T1000 (cell line): ENCODE data around the gene MYG1.
A peak's percentile ranks its signal among the peaks of the same experiment; 100 is the strongest.
"Not testable (repeated sequence)": the region's sequence is repeated elsewhere in the genome, so short reads cannot be mapped to it uniquely, and the experiment has no call there.

Experiments
- DNase-seq: peaks from one replicate; lab custom pipeline; 2025; ENCODE audit warnings: mixed read lengths; lab: John Stamatoyannopoulos, UW

Gene MYG1

GRCh38 chr12:53286448-53286847 lies 13.0 kb upstream of the MYG1 start:
- no peak for DNase-seq

GRCh38 chr12:53287741-53288216 lies 11.7 kb upstream of the MYG1 start:
- peak; percentile 20 for DNase-seq

DNA sequence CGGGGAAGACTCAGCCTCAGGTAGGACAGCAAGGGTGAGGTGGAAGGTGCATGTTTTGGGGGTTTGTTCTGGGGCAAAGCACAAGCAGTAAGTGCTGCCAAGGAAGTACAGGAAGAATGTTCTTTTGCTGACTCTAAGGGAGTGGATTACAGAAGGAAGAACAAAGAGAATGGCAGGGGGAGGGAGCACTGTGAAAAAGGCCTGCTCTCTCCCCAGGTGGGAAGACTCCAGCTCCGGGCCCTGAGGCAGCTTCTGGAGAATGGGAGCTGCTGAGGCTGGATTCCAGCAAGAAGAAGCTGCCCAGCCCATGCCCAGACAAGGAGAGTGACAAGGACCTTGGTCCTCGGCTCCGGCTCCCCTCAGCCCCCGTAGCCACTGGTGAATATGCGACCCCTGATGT lies 11.2 kb upstream of the MYG1 start:
- no peak for DNase-seq

GRCh38 chr12:53289891-53290290 lies 9.6 kb upstream of the MYG1 start:
- DNase-seq: no peak

GRCh38 chr12:53290661-53291060 lies 8.8 kb upstream of the MYG1 start:
- no peak for DNase-seq

GRCh38 chr12:53292426-53292825 lies 7.1 kb upstream of the MYG1 start:
- no peak for DNase-seq

DNA sequence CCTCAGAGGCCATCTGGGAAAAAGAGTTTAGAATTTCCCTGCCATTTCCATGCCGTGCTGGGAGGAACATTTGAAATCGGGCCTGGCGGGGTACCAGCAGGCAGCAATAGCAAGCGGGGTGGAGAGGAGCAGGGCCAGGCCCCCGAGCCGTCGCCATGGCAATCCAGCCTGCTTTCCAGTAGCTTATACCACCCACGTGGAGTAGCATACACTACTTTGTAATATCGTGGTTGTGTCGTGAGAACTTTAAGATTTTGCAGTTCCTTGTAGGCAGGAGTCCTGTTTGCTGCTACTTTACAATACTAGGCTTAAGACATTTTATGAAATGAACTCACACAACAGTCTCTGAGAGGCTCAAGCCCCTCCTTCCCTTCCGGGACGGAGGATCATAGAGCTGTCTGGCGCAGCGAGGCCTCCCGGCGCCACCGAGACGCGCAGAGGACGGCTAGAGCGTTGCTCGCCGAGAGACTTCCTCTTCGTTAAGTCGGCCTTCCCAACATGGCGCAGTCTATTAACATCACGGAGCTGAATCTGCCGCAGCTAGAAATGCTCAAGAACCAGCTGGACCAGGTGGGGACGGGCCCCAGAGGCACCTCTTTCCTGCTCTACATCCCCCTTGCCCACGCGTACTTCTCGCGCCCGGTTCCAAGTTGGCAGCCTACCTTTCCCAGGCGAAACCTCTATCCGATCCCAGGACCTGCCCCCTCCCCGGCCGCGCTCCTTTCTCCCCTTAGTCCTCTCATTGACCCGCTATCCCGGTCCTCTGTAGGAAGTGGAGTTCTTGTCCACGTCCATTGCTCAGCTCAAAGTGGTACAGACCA lies 4.2 kb upstream of the MYG1 start, which contains the start of gene PFDN5:
Gene PFDN5 (plus strand): TSS at position 473 of the 821 bp plus-strand sequence. CDS start 26 bp downstream, at position 499.
- peak; percentile 83 for DNase-seq

- DNase-seq: no peak
Observed at GRCh38 chr12:53295891-53296219, 3.6 kb upstream of the MYG1 start.

DNA sequence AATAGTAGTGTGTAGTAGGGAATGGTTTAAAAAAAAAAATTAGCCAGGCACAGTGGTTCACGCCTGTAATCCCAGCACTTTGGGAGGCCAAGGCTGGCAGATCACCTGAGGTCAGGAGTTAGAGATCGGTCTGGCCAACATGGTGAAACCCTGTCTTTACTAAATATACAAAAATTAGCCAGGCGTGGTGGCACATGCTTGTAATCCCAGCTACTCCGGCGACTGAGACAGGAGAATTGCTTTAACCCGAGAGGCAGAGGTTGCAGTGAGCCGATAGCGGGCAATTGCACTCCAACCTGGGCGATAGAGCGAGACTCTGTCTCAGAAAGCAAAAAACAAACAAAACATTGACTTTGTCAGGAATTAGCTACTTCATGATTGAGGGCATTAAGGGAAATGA lies 2.4 kb upstream of the MYG1 start:
- not testable (repeated sequence) for DNase-seq

DNA sequence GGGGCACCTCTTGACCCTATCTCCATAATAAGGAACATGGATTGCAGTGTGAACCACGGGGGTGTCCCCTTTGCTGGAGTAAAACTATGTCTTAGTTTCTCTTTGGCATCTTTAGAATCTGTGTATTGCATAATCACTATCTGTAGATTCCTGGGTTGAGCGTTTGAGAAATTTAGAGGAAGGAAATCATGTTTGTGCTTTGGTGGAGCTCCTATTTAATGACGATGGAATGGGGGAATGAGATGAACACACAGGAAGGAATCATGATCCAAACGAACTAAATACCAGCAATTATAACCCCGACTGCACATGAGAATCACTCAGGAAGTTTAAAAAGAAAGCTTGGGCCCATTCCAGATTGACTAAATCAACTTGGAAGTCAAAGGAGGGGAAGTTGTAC lies 1.3 kb upstream of the MYG1 start:
- DNase-seq: no peak

- DNase-seq: peak; percentile 61
Observed at GRCh38 chr12:53299101-53299453, 418 bp upstream of the MYG1 start.

DNA sequence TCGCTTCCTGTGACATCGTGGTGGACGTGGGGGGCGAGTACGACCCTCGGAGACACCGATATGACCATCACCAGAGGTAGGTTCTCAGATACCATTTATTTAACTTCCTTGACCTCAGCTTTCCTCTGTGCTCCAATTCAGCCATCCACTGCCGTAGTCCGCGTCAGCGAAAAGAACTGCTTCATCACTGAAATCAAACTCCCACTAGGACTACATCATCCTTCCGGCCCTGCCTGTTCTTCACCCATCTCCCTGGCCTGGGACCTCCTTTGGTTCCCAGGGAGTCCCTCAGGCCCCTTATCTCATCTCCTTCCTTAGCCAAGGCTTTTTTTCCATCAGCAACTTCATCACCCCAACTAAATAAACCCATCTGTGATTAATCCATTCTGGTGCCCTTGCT lies 692 bp downstream of the MYG1 start:
- DNase-seq: no peak

- DNase-seq: no peak
Observed at GRCh38 chr12:53302903-53303302, 3.4 kb downstream of the MYG1 start.

- no peak for DNase-seq
Observed at GRCh38 chr12:53306826-53307225, 7.3 kb downstream of the MYG1 start.

GRCh38 chr12:53308276-53308675 lies 8.8 kb downstream of the MYG1 start:
- no peak for DNase-seq

DNA sequence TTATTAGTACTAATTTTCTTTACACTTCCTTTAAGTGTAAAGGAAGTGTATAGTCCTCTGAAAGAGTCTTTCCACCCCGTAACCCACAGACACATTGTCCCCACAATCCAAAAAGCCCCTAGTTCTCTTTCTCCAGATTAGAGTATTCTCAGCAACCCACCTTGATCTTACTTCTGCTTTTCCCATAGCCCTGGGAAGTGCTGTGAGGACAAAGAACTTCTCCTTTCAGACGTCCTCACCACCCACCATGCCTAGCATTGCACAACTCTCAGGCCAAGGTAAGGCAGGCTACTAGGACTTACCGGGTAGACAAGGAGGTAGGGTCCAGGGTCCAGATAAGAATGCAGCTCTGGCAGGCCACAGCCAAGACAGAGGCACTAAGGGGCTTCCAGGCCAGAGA lies 14.5 kb downstream of the MYG1 start:
- DNase-seq: no peak

- no peak for DNase-seq
Observed at GRCh38 chr12:53320352-53321195, 21.1 kb downstream of the MYG1 start.

GRCh38 chr12:53324113-53324778 lies 24.8 kb downstream of the MYG1 start:
- DNase-seq: no peak

- peak; percentile 86 for DNase-seq
Observed at GRCh38 chr12:53324779-53325510, 25.4 kb downstream of the MYG1 start.

- no peak for DNase-seq
Observed at GRCh38 chr12:53325511-53326061, 26.1 kb downstream of the MYG1 start.

GRCh38 chr12:53326460-53327185 lies 27.1 kb downstream of the MYG1 start:
- no peak for DNase-seq
